HL-60 (cell line): ENCODE measurements around the gene TXNDC16.

ENCODE experiments used
- CTCF ChIP-seq: IDR thresholded peaks from one replicate; pipeline ENCODE4 v1.5.1; 2011; ENCODE audit warnings: low read length, control low read depth, inconsistent platforms; ENCODE audit not compliant: insufficient read depth
- POLR2AphosphoS5 ChIP-seq: IDR thresholded peaks from 2 replicates; pipeline ENCODE4 v1.6.1; 2012; ENCODE audit warnings: low read depth
- REST ChIP-seq: IDR thresholded peaks from 2 replicates; pipeline ENCODE4 v1.6.1; 2012; ENCODE audit warnings: low read depth; ENCODE audit not compliant: insufficient replicate concordance
- SPI1 ChIP-seq: IDR thresholded peaks from 2 replicates; pipeline ENCODE4 v1.6.1; 2012; ENCODE audit warnings: low read depth, mild to moderate bottlenecking, borderline replicate concordance

- TF ChIP-seq CTCF (no peak), REST (no peak), POLR2AphosphoS5 (no peak), SPI1 (no peak)
These were observed 1.1 kb downstream of the TXNDC16 start for GRCh38 chr14:52551205-52551604.
